ENCODE data around the gene FAM24A.
"Not testable (repeated sequence)": the region's sequence is repeated elsewhere in the genome, so short reads cannot be mapped to it uniquely, and the experiment has no call there.

The FAM24A gene, protein sequence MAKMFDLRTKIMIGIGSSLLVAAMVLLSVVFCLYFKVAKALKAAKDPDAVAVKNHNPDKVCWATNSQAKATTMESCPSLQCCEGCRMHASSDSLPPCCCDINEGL

DNA sequence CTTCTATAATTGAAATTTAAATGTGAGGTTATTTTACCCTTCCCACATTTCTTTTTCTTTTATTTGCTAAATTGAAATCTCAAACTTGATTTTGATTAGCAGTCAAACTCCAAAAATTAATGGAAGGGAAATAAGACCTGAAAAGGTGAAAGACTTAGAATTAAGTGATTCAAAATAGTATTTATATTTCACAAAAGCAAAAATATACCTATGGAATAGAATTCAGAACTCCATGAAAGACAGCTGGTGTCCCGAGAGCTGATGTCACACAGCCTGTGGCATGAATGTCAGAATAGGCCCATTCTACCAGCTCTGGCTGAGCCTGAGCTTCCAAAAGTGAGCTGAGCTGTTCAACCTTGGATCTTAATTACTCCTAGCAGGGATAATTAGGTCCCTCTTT is at the start of gene FAM24A:
TSS of gene FAM24A (plus strand) at position 301 of the 400 bp plus-strand sequence. CDS start 1,025 bp downstream, outside the sequence.
- no peaks in the 10 kb centered on the region for H3K9me3 ChIP-seq
- H3K36me3 ChIP-seq: no peaks in the 10 kb centered on the region
- no peaks in the 10 kb centered on the region for H3K4me1 ChIP-seq (ENCODE audit: control insufficient read depth in 1 of 2, insufficient read depth in 1 of 2, low read depth in 1 of 2, low read length in 1 of 2)
- H3K27ac ChIP-seq: no peak within 1 kb of the TSS
- no peak for TF ChIP-seq CTCF (IDR thresholded peaks at IDR 0.05)
- H3K27me3 ChIP-seq: no peaks in the 10 kb centered on the region
- no peak within 1 kb of the TSS for H3K4me3 ChIP-seq (ENCODE audit: low read depth in 1 of 2, low read length in 1 of 2)

GRCh38 chr10:122861711-122862161 is 48.7 kb upstream of the FAM24A start:
- H3K36me3 ChIP-seq: no peaks in the 10 kb centered on the region
- no peak for TF ChIP-seq CTCF (IDR thresholded peaks at IDR 0.05)
- H3K9me3 ChIP-seq: no peaks in the 10 kb centered on the region
- H3K27ac ChIP-seq: no peak overlapping the region
- no peak overlapping the region for H3K4me3 ChIP-seq (ENCODE audit: low read depth in 1 of 2, low read length in 1 of 2)
- H3K4me1 ChIP-seq (ENCODE audit: control insufficient read depth in 1 of 2, insufficient read depth in 1 of 2, low read depth in 1 of 2, low read length in 1 of 2): no peaks in the 10 kb centered on the region
- H3K27me3 ChIP-seq: no peaks in the 10 kb centered on the region

DNA sequence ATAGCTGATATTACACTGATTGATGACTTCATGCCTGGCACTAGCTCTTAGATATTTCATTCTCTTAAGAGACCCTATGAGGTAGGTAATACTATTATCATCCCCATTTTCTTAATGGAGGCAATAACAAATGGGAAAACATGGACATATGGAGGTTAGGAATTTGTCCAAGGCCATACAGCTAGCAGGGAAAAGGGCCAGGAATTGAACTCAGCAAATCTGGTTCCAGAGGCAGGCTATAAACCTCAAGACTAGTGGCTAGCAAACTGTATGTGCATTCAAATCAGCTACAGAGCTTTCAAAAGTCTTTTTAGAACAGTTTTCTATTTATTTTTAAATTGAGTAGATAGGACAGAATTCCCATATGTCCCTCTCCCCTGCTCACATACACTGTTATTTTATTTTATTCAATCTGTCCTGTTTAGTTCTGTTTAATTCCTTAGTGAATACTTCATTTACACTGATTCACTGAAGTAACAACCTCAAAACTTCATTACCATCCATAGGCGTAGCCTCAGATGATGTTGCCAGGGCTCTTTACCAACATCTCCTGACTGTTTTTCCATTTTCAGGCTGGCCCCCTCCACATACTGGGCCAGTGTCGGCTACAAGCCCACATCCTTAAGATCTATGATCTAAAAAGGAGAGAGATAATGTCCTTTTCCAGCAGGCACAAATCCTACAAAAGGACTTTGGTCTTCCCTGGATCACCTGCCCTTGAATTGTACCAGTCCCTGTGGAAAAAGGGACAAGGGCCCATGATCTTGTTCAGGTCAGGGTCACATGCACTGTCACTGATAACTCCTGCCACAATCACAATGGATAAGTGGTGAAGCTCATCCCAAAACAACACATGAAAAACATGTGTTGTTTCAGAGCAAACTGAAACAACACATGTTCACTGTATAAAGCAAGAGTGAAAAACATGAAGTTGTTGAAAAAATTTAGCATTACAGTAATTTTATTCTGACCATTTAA is 46.9 kb upstream of the FAM24A start:
- H3K27ac ChIP-seq: no peak overlapping the region
- no peaks in the 10 kb centered on the region for H3K36me3 ChIP-seq
- H3K27me3 ChIP-seq: no peaks in the 10 kb centered on the region
- no peak for TF ChIP-seq CTCF (IDR thresholded peaks at IDR 0.05)
- no peak overlapping the region for H3K4me3 ChIP-seq (ENCODE audit: low read depth in 1 of 2, low read length in 1 of 2)
- H3K4me1 ChIP-seq (ENCODE audit: control insufficient read depth in 1 of 2, insufficient read depth in 1 of 2, low read depth in 1 of 2, low read length in 1 of 2): no peaks in the 10 kb centered on the region
- no peaks in the 10 kb centered on the region for H3K9me3 ChIP-seq

GRCh38 chr10:122864194-122864592 is 46.2 kb upstream of the FAM24A start:
- no peak for TF ChIP-seq CTCF (IDR thresholded peaks at IDR 0.05)
- H3K4me3 ChIP-seq (ENCODE audit: low read depth in 1 of 2, low read length in 1 of 2): no peak overlapping the region
- no peaks in the 10 kb centered on the region for H3K4me1 ChIP-seq (ENCODE audit: control insufficient read depth in 1 of 2, insufficient read depth in 1 of 2, low read depth in 1 of 2, low read length in 1 of 2)
- no peaks in the 10 kb centered on the region for H3K9me3 ChIP-seq
- H3K27me3 ChIP-seq: no peaks in the 10 kb centered on the region
- H3K27ac ChIP-seq: no peak overlapping the region
- H3K36me3 ChIP-seq: no peaks in the 10 kb centered on the region

DNA sequence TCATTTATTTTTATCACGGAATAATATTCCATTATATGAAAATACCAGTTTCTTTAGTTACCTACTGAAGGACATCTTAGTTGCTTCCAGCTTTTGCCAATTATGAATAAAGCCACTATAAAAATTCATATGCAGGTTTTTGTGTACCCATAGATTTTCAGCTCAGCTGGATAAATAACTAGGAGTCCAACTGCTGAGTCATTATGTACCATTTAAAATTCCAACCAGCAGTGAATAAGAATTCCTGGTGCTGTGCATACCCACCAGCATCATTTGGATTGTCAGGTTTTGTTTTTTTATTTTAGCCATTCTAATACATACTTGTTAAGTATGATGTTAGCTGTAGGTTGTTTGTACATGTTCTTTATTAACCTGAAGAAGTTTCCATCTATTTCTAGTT is 45.5 kb upstream of the FAM24A start:
- Histone ChIP-seq H3K9me3 (no peaks in the 10 kb centered on the region), H3K4me3 (ENCODE audit: low read depth in 1 of 2, low read length in 1 of 2) (no peak overlapping the region), H3K4me1 (ENCODE audit: control insufficient read depth in 1 of 2, insufficient read depth in 1 of 2, low read depth in 1 of 2, low read length in 1 of 2) (no peaks in the 10 kb centered on the region), H3K36me3 (no peaks in the 10 kb centered on the region), H3K27me3 (no peaks in the 10 kb centered on the region), H3K27ac (no peak overlapping the region)
- TF ChIP-seq CTCF (IDR thresholded peaks at IDR 0.05): no peak

- not testable (repeated sequence) for H3K27ac ChIP-seq
These were observed 43.5 kb upstream of the FAM24A start for GRCh38 chr10:122866757-122867482.

DNA sequence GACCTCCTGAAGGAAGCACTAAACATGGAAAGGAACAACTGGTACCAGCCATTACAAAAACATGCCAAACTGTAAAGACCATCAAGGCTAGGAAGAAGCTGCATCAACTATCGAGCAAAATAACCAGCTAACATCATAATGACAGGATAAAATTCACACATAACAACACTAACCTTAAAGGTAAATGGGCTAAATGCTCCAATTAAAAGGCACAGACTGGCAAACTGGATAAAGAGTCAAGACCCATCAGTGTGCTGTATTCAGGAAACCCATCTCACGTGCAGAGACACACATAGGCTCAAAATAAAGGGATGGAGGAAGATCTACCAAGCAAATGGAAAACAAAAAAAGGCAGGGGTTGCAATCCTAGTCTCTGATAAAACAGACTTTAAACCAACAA is 41.6 kb upstream of the FAM24A start:
- not testable (repeated sequence) for H3K27ac ChIP-seq; H3K9me3 ChIP-seq; H3K4me3 ChIP-seq (ENCODE audit: low read depth in 1 of 2, low read length in 1 of 2); H3K36me3 ChIP-seq; H3K27me3 ChIP-seq; H3K4me1 ChIP-seq (ENCODE audit: control insufficient read depth in 1 of 2, insufficient read depth in 1 of 2, low read depth in 1 of 2, low read length in 1 of 2)

More at GRCh38 chr10:122866757-122867482, 43.5 kb upstream of the FAM24A start:
- H3K36me3 ChIP-seq; H3K9me3 ChIP-seq; H3K4me3 ChIP-seq (ENCODE audit: low read depth in 1 of 2, low read length in 1 of 2); H3K4me1 ChIP-seq (ENCODE audit: control insufficient read depth in 1 of 2, insufficient read depth in 1 of 2, low read depth in 1 of 2, low read length in 1 of 2); H3K27me3 ChIP-seq: not testable (repeated sequence)

DNA sequence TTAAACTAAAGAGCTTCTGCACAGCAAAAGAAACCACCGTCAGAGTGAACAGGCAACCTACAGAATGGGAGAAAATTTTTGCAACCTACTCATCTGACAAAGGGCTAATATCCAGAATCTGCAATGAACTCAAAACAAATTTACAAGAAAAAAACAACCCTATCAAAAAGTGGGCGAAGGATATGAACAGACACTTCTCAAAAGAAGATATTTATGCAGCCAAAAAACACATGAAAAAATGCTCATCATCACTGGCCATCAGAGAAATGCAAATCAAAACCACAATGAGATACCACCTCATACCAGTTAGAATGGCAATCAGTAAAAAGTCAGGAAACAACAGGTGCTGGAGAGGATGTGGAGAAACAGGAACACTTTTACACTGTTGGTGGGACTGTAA is 38.5 kb upstream of the FAM24A start:
- H3K36me3 ChIP-seq, H3K9me3 ChIP-seq, H3K27ac ChIP-seq: not testable (repeated sequence)

More for the DNA sequence above, 38.5 kb upstream of the FAM24A start:
- not testable (repeated sequence) for H3K27me3 ChIP-seq; H3K4me3 ChIP-seq (ENCODE audit: low read depth in 1 of 2, low read length in 1 of 2); H3K4me1 ChIP-seq (ENCODE audit: control insufficient read depth in 1 of 2, insufficient read depth in 1 of 2, low read depth in 1 of 2, low read length in 1 of 2)

Data from neutrophil (primary cell).